H9 (cell line): ENCODE results near the gene KCTD19. TPM values are rescaled to one million over a fixed set of nuclear protein-coding genes. Genes with fewer than 3 reads are reported as not detected.
A peak's percentile ranks its signal among the peaks of the same experiment; 100 is the strongest.

ENCODE experiments used
- DNase-seq: peaks from one replicate; pipeline ENCODE4 v3.0.0-alpha.2; 2017
- H2AFZ ChIP-seq: one replicate; pipeline ENCODE4 v1.6.1; 2013; ENCODE audit warnings: mild to moderate bottlenecking, low read length, control low read depth, moderate library complexity
- H2AK5ac ChIP-seq: 2 replicates; pipeline ENCODE4 v1.6.1; 2013; ENCODE audit warnings: low read length, control low read depth, mixed read lengths; ENCODE audit not compliant: insufficient read length
- H2BK120ac ChIP-seq: one replicate; pipeline ENCODE4 v1.6.1; 2013; ENCODE audit warnings: low read depth, mild to moderate bottlenecking, low read length, control low read depth, inconsistent platforms; ENCODE audit not compliant: poor library complexity, severe bottlenecking
- H2BK12ac ChIP-seq: 2 replicates; pipeline ENCODE4 v1.6.1; 2013; ENCODE audit warnings: low read length, control low read depth, mixed read lengths, low read depth; ENCODE audit not compliant: insufficient read length
- H2BK15ac ChIP-seq: 2 replicates; pipeline ENCODE4 v1.6.1; 2013; ENCODE audit warnings: low read depth, low read length, control low read depth
- H2BK20ac ChIP-seq: one replicate; pipeline ENCODE4 v1.6.1; 2013; ENCODE audit warnings: low read depth, mild to moderate bottlenecking, low read length, control low read depth, inconsistent platforms; ENCODE audit not compliant: poor library complexity, severe bottlenecking
- H2BK5ac ChIP-seq: 2 replicates; pipeline ENCODE4 v1.6.1; 2013; ENCODE audit warnings: low read length, control low read depth, mixed read lengths; ENCODE audit not compliant: insufficient read length
- H3K14ac ChIP-seq: 2 replicates; pipeline ENCODE4 v1.6.1; 2013; ENCODE audit warnings: low read length, control low read depth; ENCODE audit not compliant: insufficient read depth
- H3K18ac ChIP-seq: 2 replicates; pipeline ENCODE4 v1.6.1; 2013; ENCODE audit warnings: low read depth, mild to moderate bottlenecking, mixed read lengths, low read length, control low read depth; ENCODE audit not compliant: insufficient read length
- H3K23ac ChIP-seq: 2 replicates; pipeline ENCODE4 v1.6.1; 2013; ENCODE audit warnings: low read length, control low read depth, mixed read lengths, low read depth; ENCODE audit not compliant: insufficient read length
- H3K23me2 ChIP-seq: 2 replicates; pipeline ENCODE4 v1.6.1; 2013; ENCODE audit warnings: low read depth, mild to moderate bottlenecking, mixed read lengths, low read length, control low read depth; ENCODE audit not compliant: insufficient read length, poor library complexity, severe bottlenecking
- H3K27ac ChIP-seq: 2 replicates; pipeline ENCODE4 v1.5.1; 2013; ENCODE audit warnings: low read length, control low read depth, mixed read lengths, low read depth; ENCODE audit not compliant: insufficient read length
- H3K27me3 ChIP-seq: 2 replicates; pipeline ENCODE4 v1.6.1; 2013; ENCODE audit warnings: low read length, control low read depth, inconsistent platforms; ENCODE audit not compliant: insufficient read depth
- H3K4ac ChIP-seq: 2 replicates; pipeline ENCODE4 v1.6.1; 2013; ENCODE audit warnings: low read depth, mild to moderate bottlenecking, control low read depth, inconsistent platforms, low read length, moderate library complexity
- H3K4me1 ChIP-seq: 2 replicates; pipeline ENCODE4 v1.6.1; 2013; ENCODE audit warnings: low read length, control low read depth, inconsistent platforms; ENCODE audit not compliant: insufficient read depth
- H3K4me2 ChIP-seq: 2 replicates; pipeline ENCODE4 v1.6.1; 2013; ENCODE audit warnings: low read length, control low read depth, mixed read lengths; ENCODE audit not compliant: insufficient read length, insufficient read depth
- H3K56ac ChIP-seq: 2 replicates; pipeline ENCODE4 v1.6.1; 2013; ENCODE audit warnings: low read depth, mild to moderate bottlenecking, mixed read lengths, low read length, control low read depth; ENCODE audit not compliant: insufficient read length
- H3K79me1 ChIP-seq: 2 replicates; pipeline ENCODE4 v1.6.1; 2013; ENCODE audit warnings: low read depth, mild to moderate bottlenecking, moderate library complexity, low read length, control low read depth, inconsistent platforms; ENCODE audit not compliant: insufficient read depth, poor library complexity, severe bottlenecking
- H3K79me2 ChIP-seq: 2 replicates; pipeline ENCODE4 v1.6.1; 2013; ENCODE audit warnings: low read length, control low read depth, inconsistent platforms; ENCODE audit not compliant: insufficient read depth
- H3K9ac ChIP-seq: 2 replicates; pipeline ENCODE4 v1.6.1; 2013; ENCODE audit warnings: low read length, control low read depth, mixed read lengths; ENCODE audit not compliant: insufficient read length; ENCODE audit errors: extremely low read depth
- H3K9me3 ChIP-seq: one replicate; pipeline ENCODE4 v1.6.1; 2013; ENCODE audit warnings: low read depth, low read length, inconsistent platforms; ENCODE audit not compliant: control insufficient read depth
- H3T11ph ChIP-seq: one replicate; pipeline ENCODE4 v1.6.1; 2013; ENCODE audit warnings: mild to moderate bottlenecking, low read length, control low read depth, inconsistent platforms
- H4K20me1 ChIP-seq: one replicate; pipeline ENCODE4 v1.6.1; 2013; ENCODE audit not compliant: control insufficient read depth, insufficient read length, insufficient read depth
- H4K5ac ChIP-seq: 2 replicates; pipeline ENCODE4 v1.6.1; 2013; ENCODE audit warnings: low read depth, mild to moderate bottlenecking, mixed read lengths, low read length, control low read depth; ENCODE audit not compliant: insufficient read length
- H4K8ac ChIP-seq: replicated peaks from 2 replicates; pipeline ENCODE4 v1.6.1; 2013; ENCODE audit warnings: low read length, control low read depth, mixed read lengths, low read depth; ENCODE audit not compliant: insufficient read length
- H4K91ac ChIP-seq: 2 replicates; pipeline ENCODE4 v1.6.1; 2013; ENCODE audit warnings: low read depth, mild to moderate bottlenecking, moderate library complexity, mixed read lengths, low read length, control low read depth; ENCODE audit not compliant: insufficient read length
- H3K27ac Mint-ChIP-seq, 3 experiments: 2 replicates in 2 of 3; 3 replicates in 1 of 3; pipeline ENCODE4 v1.8.0; 2020 to 2021; ENCODE audit warnings: mixed read lengths in 3 of 3, mild to moderate bottlenecking in 1 of 3, moderate library complexity in 1 of 3
- H3K27me3 Mint-ChIP-seq: 2 replicates; pipeline ENCODE4 v1.8.0; 2021; ENCODE audit warnings: low read depth, mild to moderate bottlenecking, moderate library complexity, mixed read lengths
- H3K36me3 Mint-ChIP-seq, 3 experiments: 2 replicates in 2 of 3; 3 replicates in 1 of 3; pipeline ENCODE4 v1.8.0; 2020 to 2021; ENCODE audit warnings: low read depth in 3 of 3, mixed read lengths in 3 of 3; ENCODE audit not compliant: insufficient read depth in 1 of 3
- H3K4me1 Mint-ChIP-seq, 2 experiments: 2 replicates each; pipeline ENCODE4 v1.8.0; 2020; ENCODE audit warnings: mixed read lengths in 2 of 2
- H3K4me3 Mint-ChIP-seq, 2 experiments: 2 replicates in 1 of 2; 3 replicates in 1 of 2; pipeline ENCODE4 v1.8.0; 2020 to 2021; ENCODE audit warnings: mild to moderate bottlenecking in 2 of 2, mixed read lengths in 2 of 2, moderate library complexity in 1 of 2
- H3K9me3 Mint-ChIP-seq, 2 experiments: 2 replicates in 1 of 2; 3 replicates in 1 of 2; pipeline ENCODE4 v1.8.0; 2020; ENCODE audit warnings: mild to moderate bottlenecking in 2 of 2, mixed read lengths in 2 of 2, moderate library complexity in 1 of 2
- CTCF ChIP-seq: fragments of 200-600 bp; sonication (generic); conservative IDR thresholded peaks from 3 replicates; pipeline ENCODE4 v1.8.0; 2021; ENCODE audit warnings: antibody characterized with exemption, mild to moderate bottlenecking
- WGBS: extraction: QIAGEN DNeasy Blood & Tissue Kit; methylation state at CpG from one replicate; pipeline ENCODE4 v1.1.7; 2013; ENCODE audit warnings: missing lambda C conversion rate, low lambda C conversion rate, mixed read lengths; ENCODE audit not compliant: insufficient read length; ENCODE audit errors: extremely low coverage; 5-methylcytosine and 5-hydroxymethylcytosine counted together
- total RNA-seq: library from RNA; stranded (reverse); gene quantifications from 2 replicates; pipeline ENCODE4 v1.2.1, GENCODE V29; 2021

KCTD19 gene
- total RNA-seq, 1 experiment from 2014 or later: 0.13 TPM

- Histone ChIP-seq H3K4ac (no peak overlapping the region), H4K91ac (no peak overlapping the region), H3K27me3 (no peaks in the 10 kb centered on the region; the same call in 1 of the 2 replicates), H3K18ac (no peak overlapping the region), H4K20me1 (no peaks in the 10 kb centered on the region), H2BK5ac (no peak overlapping the region), H4K8ac (no peak overlapping the region), H2BK20ac (no peak overlapping the region), H3K27ac (no peak overlapping the region), H2BK12ac (no peak overlapping the region), H3K14ac (no peak overlapping the region), H3K4me2 (no peak overlapping the region), H3K23me2 (no peaks in the 10 kb centered on the region), H3K9me3 (no peaks in the 10 kb centered on the region), H2AK5ac (no peak overlapping the region), H3K79me1 (no peaks in the 10 kb centered on the region), H3K56ac (no peak overlapping the region), H3K4me1 (no peaks in the 10 kb centered on the region), H4K5ac (no peak overlapping the region), H3K79me2 (no peaks in the 10 kb centered on the region), H3T11ph (no peak overlapping the region), H2BK15ac (no peak overlapping the region), H2AFZ (no peak overlapping the region), H3K9ac (no peak overlapping the region), H2BK120ac (no peak overlapping the region), H3K23ac (no peak overlapping the region)
- no peak for TF ChIP-seq CTCF
- H3K4me3 Mint-ChIP-seq: no peak overlapping the region
- peak overlapping the region in 1 of 3 experiments; percentile 18; a peak in 1 of 7 replicates for H3K27ac Mint-ChIP-seq
- H3K36me3 Mint-ChIP-seq: no peaks in the 10 kb centered on the region; a peak in 1 of 7 replicates
- H3K27me3 Mint-ChIP-seq: peaks cover 3% of the 10 kb centered on the region
- no peak for DNase-seq
- peaks cover 0 to 4% of the 10 kb centered on the region in 2 experiments; a peak in 1 of 4 replicates for H3K4me1 Mint-ChIP-seq
- H3K9me3 Mint-ChIP-seq: no peaks in the 10 kb centered on the region
- no CpG with 5 or more reads among the region's 11 CpGs for WGBS
Measured at GRCh38 chr16:67270931-67271338, 55.6 kb downstream of the KCTD19 start.
